Skeletal muscle satellite cell (primary cell): ENCODE results near the gene IL1B.

Experiments used
- H3K27me3 ChIP-seq: 2 replicates; pipeline ENCODE4 v1.7.0; 2013; ENCODE audit warnings: low read length; ENCODE audit not compliant: control insufficient read depth, insufficient read depth
- H3K36me3 ChIP-seq: 2 replicates; pipeline ENCODE4 v1.7.0; 2013; ENCODE audit warnings: mild to moderate bottlenecking, control low read depth, low read length; ENCODE audit not compliant: insufficient read depth
- H3K4me1 ChIP-seq: 2 replicates; pipeline ENCODE4 v1.7.0; 2013; ENCODE audit warnings: low read length; ENCODE audit not compliant: control insufficient read depth, insufficient read depth
- H3K4me2 ChIP-seq: 2 replicates; pipeline ENCODE4 v1.7.0; 2013; ENCODE audit warnings: mild to moderate bottlenecking, low read length
- H3K4me3 ChIP-seq: 2 replicates; pipeline ENCODE4 v1.7.0; 2013; ENCODE audit warnings: low read length
- H3K9ac ChIP-seq: 2 replicates; pipeline ENCODE4 v1.7.0; 2013; ENCODE audit warnings: mild to moderate bottlenecking, low read depth, low read length, moderate library complexity
- H3K9me3 ChIP-seq: replicated peaks from 2 replicates; pipeline ENCODE4 v1.7.0; 2013; ENCODE audit warnings: mild to moderate bottlenecking, control low read depth, low read length

Gene IL1B

DNA sequence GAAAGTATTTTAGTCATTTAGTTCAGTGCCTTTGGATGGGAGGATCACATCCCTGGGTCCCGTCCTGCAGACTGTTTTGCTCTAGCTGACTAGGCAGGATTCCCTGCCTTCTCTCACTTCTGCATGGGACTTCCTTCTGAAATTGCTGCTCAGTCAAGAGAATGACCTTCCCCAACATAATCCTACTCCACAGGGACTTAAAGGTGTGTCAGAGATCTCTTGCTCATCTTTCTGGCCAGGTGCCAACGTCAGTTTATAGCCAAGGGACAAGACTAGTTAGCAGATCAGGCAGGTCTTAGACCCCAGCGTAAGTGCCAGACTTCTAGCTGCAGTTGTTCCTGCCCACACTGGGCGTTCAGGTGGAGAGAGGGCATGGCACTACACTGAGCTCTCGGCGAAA lies 9.5 kb upstream of the IL1B start:
- no peak overlapping the region for H3K4me3 ChIP-seq
- H3K27me3 ChIP-seq: peaks cover 7% of the 10 kb centered on the region
- H3K36me3 ChIP-seq: no peaks in the 10 kb centered on the region
- H3K4me1 ChIP-seq: no peaks in the 10 kb centered on the region
- H3K9me3 ChIP-seq: no peaks in the 10 kb centered on the region
- H3K4me2 ChIP-seq: no peak overlapping the region
- no peak overlapping the region for H3K9ac ChIP-seq

DNA sequence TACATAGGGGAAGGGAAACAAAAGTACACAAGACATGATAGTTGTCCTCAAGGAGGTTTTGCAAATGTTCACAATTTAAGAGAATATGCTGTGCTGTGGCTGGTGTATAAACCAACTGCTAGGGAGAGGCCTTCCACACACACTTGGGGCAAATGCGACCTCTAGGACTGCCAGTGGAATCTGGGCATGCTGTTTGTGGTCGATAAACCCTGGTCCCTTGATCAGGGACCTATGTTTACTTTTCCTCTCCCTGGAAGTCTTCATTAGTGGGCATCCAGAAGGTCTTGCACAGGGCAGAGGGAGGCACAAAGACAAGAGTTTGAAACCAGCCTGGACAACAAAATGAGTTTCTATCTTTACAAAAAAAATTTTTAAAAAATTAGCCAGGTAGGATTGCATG lies 7.3 kb upstream of the IL1B start:
- no peaks in the 10 kb centered on the region for H3K4me1 ChIP-seq
- H3K9me3 ChIP-seq: no peaks in the 10 kb centered on the region

DNA sequence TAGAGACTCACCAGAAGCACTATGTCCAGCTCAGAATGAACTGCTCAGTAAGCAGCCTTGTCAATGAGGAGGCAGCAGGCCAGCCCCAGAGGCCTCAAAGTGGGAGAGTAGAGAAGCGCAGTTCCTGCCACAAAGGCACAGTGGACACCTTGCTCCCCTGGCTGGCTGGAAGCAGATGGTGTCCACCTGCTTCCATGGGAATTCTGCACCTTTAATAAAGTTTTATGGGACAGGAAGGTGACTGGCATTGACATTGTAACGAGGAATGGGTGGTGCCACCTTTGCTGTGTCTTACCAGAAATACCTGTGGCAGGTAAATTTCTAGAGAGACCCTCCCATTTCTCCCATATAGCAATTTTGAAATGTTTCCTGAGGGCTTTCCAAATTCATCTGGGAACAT lies 6.7 kb upstream of the IL1B start:
- Histone ChIP-seq H3K9ac (no peak overlapping the region), H3K4me3 (no peak overlapping the region), H3K36me3 (no peaks in the 10 kb centered on the region), H3K4me1 (no peaks in the 10 kb centered on the region), H3K27me3 (peaks cover 29% of the 10 kb centered on the region), H3K4me2 (no peak overlapping the region), H3K9me3 (no peaks in the 10 kb centered on the region)

More for the DNA sequence above, 7.3 kb upstream of the IL1B start:
- Histone ChIP-seq H3K27me3 (peaks cover 27% of the 10 kb centered on the region), H3K36me3 (no peaks in the 10 kb centered on the region), H3K9ac (no peak overlapping the region), H3K4me3 (no peak overlapping the region), H3K4me2 (no peak overlapping the region)

DNA sequence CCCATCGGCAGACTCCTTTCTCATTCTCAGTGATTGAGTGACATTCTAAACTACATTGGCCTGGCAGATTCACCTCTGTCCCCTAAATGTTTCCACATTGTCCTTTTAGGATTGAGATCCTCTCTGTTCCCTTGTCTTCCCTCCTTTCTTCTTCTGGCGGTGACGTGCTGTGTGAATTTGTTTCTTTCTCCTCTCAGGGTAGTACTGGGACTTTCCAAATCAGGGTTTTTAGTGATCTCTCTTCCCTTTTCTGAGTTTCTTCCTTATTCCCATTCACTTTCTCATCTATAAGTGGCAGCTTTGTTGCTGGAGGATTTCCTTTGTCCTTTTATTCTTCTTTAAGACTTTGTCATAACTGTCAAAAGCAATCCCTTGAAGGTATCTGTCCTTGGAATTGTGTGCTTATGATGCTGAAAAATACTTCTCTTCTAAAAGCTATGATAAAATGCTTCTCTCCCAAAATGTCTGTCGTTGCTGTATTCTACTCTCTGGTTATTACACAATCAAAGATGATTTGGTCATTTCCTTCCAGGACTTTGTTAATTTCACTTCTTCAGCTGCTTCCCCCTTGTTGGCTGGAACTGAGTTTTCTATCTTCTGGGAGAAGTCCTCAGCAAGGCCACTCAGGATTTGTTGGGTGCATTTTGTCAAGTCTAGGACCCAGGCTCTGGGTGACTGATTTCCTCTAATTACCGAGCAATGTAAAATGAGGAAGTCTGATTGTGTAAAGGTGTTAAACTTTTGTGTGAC lies 4.9 kb upstream of the IL1B start:
- H3K4me2 ChIP-seq: no peak overlapping the region
- no peaks in the 10 kb centered on the region for H3K36me3 ChIP-seq
- no peak overlapping the region for H3K9ac ChIP-seq
- H3K4me1 ChIP-seq: peaks cover 2% of the 10 kb centered on the region
- H3K9me3 ChIP-seq: no peaks in the 10 kb centered on the region
- peaks cover 38% of the 10 kb centered on the region for H3K27me3 ChIP-seq
- no peak overlapping the region for H3K4me3 ChIP-seq

DNA sequence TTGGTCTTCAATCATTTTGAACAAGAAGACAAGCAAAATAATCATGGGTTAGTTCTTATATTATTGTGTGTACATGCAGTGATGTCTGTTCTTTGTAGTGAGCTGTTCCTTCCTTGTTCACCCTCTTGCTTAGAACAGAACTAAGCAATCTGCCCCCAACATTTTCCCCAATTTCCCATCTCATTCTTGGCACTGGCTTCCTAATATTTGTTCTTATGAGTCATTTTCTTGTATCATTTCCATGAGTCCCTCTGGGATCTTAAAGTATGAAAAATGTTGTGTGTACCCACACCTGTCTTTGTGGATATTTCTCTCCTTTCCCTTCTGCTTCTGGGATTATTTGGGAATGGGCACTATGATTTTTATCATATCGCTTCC lies 3.5 kb upstream of the IL1B start:
- H3K4me3 ChIP-seq: no peak overlapping the region
- no peaks in the 10 kb centered on the region for H3K9me3 ChIP-seq
- H3K36me3 ChIP-seq: no peaks in the 10 kb centered on the region
- no peak overlapping the region for H3K9ac ChIP-seq
- H3K27me3 ChIP-seq: peaks cover 47% of the 10 kb centered on the region
- H3K4me2 ChIP-seq: no peak overlapping the region
- peaks cover 4% of the 10 kb centered on the region for H3K4me1 ChIP-seq

DNA sequence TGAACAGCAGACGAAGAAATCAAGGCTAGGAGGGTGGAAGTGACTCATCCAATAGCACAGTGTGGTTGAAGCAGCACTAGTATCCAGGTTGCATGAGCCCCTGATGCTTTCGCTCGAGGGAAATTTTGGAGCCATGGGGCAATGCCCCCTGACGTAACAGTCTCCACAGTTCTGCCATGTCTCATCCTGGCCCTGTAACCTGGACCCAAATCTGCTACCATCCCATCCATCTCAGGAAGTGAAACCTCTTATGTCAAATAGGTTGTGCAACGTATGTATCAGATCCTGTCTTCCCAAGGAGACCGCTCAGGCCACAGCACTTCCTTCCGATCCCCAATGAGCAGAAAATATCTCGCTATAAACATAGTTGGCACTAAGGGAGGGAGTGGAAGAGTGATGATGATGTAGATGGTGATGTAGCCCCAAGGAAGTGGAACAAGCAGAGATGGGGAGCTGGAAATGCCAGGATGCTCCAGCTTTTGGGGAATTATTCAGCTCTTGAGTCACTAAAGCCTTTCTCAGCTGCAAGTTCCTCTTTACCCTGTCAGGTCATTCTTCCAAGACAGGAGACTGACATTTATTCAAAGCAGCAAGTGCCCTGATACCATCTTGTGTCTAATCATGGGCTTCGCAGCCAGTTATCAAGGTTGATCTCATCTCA lies 3.0 kb upstream of the IL1B start:
- Histone ChIP-seq H3K4me1 (peaks cover 4% of the 10 kb centered on the region), H3K9me3 (no peaks in the 10 kb centered on the region), H3K9ac (no peak overlapping the region)

DNA sequence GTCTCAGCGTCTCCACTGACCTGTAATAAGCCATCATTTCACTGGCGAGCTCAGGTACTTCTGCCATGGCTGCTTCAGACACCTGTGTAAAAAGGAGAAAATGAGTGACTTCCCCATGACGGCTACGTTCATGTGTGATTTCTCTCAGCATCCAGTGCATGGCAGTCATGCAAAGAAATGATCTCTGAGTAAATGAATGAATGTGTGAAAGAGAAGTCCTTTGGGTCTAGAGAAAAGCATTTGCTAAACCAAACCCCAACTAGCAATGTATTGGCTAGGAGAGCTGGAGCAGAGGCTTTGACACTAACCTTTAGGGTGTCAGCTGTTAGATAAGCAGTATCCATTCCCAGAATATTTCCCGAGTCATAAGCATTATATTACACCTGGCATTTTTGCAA lies 417 bp downstream of the IL1B start:
- no peak overlapping the region for H3K4me3 ChIP-seq
- H3K9ac ChIP-seq: peak overlapping the region; percentile 13

More for the DNA sequence above, 3.0 kb upstream of the IL1B start:
- Histone ChIP-seq H3K27me3 (peaks cover 47% of the 10 kb centered on the region), H3K36me3 (no peaks in the 10 kb centered on the region), H3K4me3 (no peak overlapping the region), H3K4me2 (no peak overlapping the region)

DNA sequence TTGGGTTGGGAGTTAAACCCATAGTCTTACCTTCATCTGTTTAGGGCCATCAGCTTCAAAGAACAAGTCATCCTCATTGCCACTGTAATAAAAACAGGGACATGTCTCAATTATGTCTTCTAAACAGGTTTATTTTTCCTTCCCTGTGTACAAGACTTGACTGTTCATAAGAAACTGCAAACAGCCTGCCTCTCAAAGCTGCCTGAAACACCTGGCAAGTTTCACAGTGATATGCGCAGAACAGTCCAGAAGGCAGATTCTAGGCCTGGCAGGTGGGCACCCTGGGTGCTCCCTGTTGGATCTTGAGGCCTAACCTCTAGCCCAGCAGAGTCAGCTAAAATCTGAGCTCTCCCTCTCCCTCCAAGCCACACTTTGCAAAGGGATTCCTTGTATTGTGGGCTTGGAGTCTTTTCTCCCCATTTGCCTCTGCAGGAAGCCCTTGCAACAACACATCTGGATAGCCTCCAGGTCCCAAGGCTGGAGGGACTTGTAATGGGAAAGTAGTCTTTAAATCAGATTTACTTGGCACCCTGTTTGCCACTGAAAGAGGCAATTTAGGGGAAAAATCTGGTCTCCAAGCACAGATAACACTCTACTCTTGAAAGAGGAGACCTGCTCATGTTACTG lies 930 bp downstream of the IL1B start:
- Histone ChIP-seq H3K36me3 (no peaks in the 10 kb centered on the region), H3K9ac (no peak overlapping the region), H3K4me3 (no peak overlapping the region)

More for the DNA sequence above, 417 bp downstream of the IL1B start:
- peaks cover 41% of the 10 kb centered on the region for H3K27me3 ChIP-seq
- no peaks in the 10 kb centered on the region for H3K36me3 ChIP-seq
- no peaks in the 10 kb centered on the region for H3K9me3 ChIP-seq
- H3K4me1 ChIP-seq: peaks cover 4% of the 10 kb centered on the region
- peak overlapping the region; percentile 48 for H3K4me2 ChIP-seq

DNA sequence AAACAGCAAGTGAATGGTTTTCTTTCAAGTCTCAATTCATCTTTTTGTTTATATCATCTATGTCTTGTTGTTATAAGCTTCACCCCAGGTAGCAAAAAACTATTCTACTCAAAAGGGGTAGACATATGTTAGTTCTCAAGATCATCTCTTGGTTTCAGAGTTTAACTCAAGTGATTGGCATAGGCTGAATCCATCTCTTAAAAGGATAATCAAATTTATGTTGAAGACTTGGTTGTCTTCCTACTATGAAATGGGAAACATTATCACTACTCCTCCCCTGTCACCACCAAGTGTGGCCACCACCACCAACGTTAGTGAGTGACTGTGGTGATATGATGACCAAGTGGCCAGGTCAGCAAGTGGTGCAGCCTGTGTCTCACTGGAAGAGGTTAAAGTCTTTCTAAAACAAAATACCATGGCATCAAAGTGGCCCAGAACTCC lies 1.5 kb downstream of the IL1B start:
- Histone ChIP-seq H3K9me3 (no peaks in the 10 kb centered on the region), H3K27me3 (peaks cover 35% of the 10 kb centered on the region), H3K36me3 (no peaks in the 10 kb centered on the region), H3K4me3 (no peak overlapping the region), H3K4me1 (peaks cover 4% of the 10 kb centered on the region), H3K4me2 (no peak overlapping the region), H3K9ac (no peak overlapping the region)

More for the DNA sequence above, 930 bp downstream of the IL1B start:
- Histone ChIP-seq H3K4me2 (no peak overlapping the region), H3K27me3 (peaks cover 37% of the 10 kb centered on the region), H3K4me1 (peaks cover 4% of the 10 kb centered on the region), H3K9me3 (no peaks in the 10 kb centered on the region)

DNA sequence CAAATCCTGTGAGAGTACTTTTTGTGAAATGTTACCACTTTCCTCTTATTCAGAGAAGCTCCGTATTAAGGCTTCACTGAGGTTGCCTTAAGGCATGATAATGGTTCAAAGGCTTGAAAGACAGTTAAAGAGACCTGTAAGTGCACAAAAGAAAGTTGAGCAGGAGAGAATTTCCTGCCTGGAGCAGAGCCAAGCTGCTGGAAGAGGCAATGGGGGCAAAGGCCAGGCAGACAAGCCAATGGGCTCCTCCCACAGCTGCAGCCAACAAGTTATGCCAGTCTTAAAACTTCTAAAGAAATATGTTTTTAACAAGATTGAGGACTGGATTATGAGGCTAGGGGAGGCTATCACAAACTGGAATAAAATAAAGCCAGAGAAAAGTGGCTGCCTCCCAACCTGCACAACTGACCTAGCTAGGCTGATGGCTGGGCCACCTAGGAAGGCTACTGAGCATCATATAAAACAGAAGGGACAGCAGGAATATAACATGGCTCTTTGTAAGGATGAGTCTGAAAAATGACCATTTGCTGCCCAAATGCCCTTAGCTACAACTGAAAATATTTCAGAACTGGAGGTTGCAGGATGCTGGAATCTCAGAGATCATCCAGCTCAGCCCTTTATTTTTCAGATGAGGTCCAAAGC lies 2.1 kb downstream of the IL1B start:
- Histone ChIP-seq H3K9me3 (no peaks in the 10 kb centered on the region), H3K9ac (no peak overlapping the region), H3K4me1 (peaks cover 4% of the 10 kb centered on the region), H3K27me3 (peaks cover 30% of the 10 kb centered on the region), H3K4me2 (no peak overlapping the region), H3K4me3 (no peak overlapping the region), H3K36me3 (no peaks in the 10 kb centered on the region)

DNA sequence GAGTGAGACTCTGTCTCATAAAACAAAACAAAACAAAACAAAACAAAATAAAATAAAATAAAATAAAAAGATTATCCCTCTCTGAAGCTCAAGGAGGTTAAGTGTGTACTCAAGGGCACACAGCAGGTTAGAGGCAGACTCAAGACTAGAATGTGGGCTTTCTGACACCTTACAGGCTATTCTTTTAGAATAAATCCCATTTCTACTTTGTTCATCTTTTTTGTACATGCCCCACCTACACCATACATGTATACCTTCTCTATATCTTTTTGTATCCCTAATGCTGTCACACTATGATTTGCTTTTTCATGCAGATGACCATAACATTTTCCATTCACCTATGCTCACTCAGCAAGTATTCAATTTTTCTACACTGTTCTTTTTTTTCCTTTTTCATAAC lies 2.6 kb downstream of the IL1B start:
- no peak overlapping the region for H3K4me3 ChIP-seq
- H3K4me1 ChIP-seq: peaks cover 4% of the 10 kb centered on the region
- peaks cover 24% of the 10 kb centered on the region for H3K27me3 ChIP-seq
- no peak overlapping the region for H3K9ac ChIP-seq
- H3K9me3 ChIP-seq: no peaks in the 10 kb centered on the region
- no peak overlapping the region for H3K4me2 ChIP-seq
- H3K36me3 ChIP-seq: no peaks in the 10 kb centered on the region
